ENCODE measurements around the gene NLGN1.
"Not testable (repeated sequence)": the region's sequence is repeated elsewhere in the genome, so short reads cannot be mapped to it uniquely, and the experiment has no call there.

The NLGN1 gene

GRCh38 chr3:173430576-173430975, 33.0 kb downstream of the NLGN1 start:
- no peak for FAIRE-seq

DNA sequence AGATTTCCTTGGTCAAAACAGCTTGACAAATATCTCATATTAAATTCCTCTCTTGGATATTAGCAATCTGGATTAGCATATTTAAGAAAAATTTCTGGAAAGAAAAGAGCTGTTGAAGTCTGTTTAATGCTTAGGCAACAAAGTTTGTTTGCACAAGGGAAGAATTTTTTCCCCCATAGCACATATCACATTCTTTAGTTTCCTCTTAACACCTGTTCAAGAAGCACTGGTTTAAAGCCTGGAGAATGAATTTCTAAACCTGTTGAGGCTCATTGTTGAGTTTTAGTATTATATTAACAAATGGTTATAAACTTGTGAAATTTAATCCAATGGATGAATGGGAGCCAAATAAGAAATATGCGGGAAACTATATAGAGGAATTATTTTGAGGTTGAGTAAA, 41.5 kb downstream of the NLGN1 start:
- no peak for FAIRE-seq

GRCh38 chr3:173440514-173440913, 43.0 kb downstream of the NLGN1 start:
- FAIRE-seq: no peak

DNA sequence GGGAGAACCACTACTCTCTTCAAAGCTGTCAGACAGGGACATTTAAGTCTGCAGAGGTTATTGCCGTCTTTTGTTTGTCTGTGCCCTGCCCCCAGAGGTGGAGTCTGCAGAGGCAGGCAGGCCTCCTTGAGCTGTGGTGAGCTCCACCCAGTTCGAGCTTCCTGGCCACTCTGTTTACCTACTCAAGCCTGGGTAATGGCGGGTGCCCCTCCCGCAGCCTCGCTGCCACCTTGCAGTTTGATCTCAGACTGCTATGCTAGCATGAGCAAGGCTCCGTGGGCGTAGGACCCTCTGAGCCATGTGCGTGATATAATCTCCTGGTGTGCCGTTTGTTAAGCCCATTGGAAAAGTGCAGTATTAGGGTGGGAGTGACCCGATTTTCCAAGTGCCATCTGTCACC, 54.0 kb downstream of the NLGN1 start:
- FAIRE-seq: not testable (repeated sequence)

DNA sequence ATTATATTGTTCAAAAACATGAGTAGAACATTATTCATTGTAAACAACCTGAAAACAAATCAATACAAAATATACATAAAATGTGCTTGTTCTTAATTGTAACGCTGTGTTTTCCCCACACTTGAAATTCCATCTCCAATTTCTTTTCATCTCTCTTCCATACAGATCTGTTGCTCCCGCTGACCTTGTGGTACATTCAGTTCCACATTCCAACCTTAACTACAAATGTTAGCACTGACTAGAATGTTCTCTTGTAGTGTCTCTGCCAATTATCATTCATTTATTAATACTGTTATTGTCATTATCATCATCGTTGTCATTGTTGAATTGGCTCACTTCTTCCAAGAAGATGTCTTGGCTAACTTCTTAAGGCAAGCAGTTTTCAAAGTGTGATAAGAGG, 65.7 kb downstream of the NLGN1 start:
- FAIRE-seq: no peak

DNA sequence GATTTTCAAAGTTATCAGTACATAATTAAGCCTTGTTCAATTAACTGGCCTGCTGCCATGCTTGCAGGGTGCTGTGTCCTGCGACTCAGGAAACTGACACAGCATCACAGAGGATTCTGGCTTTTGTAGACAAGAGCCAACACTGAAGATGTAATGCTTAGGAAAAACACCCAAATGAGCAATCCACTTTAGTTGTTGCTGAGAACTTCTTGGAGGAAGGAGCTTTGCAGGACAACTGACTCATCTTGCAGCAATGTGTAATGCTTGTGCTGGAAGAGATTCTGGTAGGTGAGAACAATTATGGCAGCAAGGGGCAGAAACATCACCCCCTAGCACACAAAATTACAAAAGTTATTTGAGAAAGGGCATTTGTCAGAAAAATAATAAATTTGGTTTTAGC, 67.6 kb downstream of the NLGN1 start:
- no peak for FAIRE-seq

DNA sequence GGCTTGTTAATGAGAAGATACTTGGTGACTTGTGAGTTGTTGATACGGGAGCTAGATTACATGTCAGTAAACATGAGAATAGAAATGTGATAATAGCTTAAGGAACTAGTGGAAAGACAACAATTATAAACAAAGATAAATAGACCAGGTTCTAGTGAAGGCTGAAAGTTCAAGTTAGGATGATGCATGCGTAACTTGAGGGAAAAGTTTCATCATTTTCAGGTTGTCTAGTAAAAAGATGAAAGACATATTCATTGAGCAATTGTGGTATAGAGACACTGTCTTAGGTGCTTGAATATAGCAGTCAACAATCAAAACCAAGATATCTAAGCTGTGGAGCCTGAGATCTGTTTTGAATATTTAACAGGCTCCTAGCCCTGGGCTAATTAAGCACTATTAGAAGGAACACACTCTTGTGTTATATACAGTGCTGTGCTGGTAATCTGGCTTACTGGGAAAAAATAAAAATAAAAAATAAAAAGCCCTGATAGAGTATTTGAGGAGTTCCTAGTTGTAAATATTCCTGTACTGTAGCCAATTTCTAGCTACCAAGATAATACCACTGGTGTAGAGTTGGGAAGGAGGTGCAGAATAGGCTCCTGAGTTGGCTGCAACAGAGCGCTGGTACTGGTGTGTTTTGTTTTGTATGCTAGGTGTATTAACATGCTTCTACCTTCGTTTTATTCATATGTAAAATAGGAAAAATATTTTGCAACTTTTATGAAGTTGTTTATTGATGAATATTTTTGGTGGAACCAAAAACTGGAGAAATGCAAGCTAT, 68.5 kb downstream of the NLGN1 start:
- FAIRE-seq: no peak

GRCh38 chr3:173467501-173467900, 70.0 kb downstream of the NLGN1 start:
- no peak for FAIRE-seq

DNA sequence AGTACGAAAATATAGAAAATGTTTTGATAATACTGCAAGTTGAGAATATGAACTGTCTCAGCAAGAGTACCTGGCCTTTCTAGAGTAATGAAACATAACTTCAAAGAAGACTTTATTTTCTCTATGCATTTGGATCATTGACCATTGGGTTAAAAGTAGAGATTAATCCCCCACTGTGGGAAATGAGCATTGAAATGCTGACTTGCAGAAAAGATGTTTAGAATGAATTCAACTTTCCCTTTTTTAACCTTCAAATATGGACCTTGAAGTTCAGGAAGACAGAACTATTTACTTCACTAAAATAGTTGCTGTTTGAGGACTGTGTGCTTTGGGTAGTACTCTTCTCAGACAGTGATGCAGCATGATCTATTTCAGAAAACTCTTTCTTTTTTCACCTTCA, 75.7 kb downstream of the NLGN1 start:
- no peak for FAIRE-seq

- no peak for FAIRE-seq
Measured at GRCh38 chr3:173479301-173479700, 81.8 kb downstream of the NLGN1 start.

GRCh38 chr3:173501931-173502489, 104.5 kb downstream of the NLGN1 start:
- no peak for FAIRE-seq

- peak; percentile 68 for FAIRE-seq
Measured at GRCh38 chr3:173502983-173503568, 105.5 kb downstream of the NLGN1 start.

- no peak for FAIRE-seq
Measured at GRCh38 chr3:173510565-173510964, 113.0 kb downstream of the NLGN1 start.

- no peak for FAIRE-seq
Measured at GRCh38 chr3:173513123-173513522, 115.6 kb downstream of the NLGN1 start.

- no peak for FAIRE-seq
Measured at GRCh38 chr3:173529062-173529711, 131.6 kb downstream of the NLGN1 start.

- FAIRE-seq: no peak
Measured at GRCh38 chr3:173531602-173532001, 134.1 kb downstream of the NLGN1 start.

GRCh38 chr3:173538410-173538809, 140.9 kb downstream of the NLGN1 start:
- FAIRE-seq: no peak

GRCh38 chr3:173545590-173545989, 148.0 kb downstream of the NLGN1 start:
- not testable (repeated sequence) for FAIRE-seq

GRCh38 chr3:173547070-173547469, 149.5 kb downstream of the NLGN1 start:
- FAIRE-seq: no peak

- no peak for FAIRE-seq
Measured at GRCh38 chr3:173548261-173548660, 150.7 kb downstream of the NLGN1 start.

DNA sequence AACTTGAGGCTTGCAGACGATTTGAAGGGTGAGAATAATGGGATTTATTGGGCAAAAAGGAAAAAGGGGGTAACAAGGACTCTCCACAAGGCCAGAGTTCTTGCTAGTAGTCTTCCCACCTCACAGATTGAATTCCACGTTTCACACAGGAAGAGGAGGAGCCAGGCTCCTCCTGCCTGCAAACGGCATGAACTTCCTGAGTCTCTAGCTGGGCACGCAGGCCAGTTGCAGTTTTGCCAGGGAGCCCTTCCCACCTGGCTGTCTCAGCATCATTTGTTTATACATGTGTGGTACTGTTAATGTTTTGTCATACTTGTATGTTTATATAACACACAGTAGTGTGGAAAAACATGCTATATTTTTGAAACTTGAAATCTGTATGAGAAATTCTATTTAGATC, 155.0 kb downstream of the NLGN1 start:
- no peak for FAIRE-seq

DNA sequence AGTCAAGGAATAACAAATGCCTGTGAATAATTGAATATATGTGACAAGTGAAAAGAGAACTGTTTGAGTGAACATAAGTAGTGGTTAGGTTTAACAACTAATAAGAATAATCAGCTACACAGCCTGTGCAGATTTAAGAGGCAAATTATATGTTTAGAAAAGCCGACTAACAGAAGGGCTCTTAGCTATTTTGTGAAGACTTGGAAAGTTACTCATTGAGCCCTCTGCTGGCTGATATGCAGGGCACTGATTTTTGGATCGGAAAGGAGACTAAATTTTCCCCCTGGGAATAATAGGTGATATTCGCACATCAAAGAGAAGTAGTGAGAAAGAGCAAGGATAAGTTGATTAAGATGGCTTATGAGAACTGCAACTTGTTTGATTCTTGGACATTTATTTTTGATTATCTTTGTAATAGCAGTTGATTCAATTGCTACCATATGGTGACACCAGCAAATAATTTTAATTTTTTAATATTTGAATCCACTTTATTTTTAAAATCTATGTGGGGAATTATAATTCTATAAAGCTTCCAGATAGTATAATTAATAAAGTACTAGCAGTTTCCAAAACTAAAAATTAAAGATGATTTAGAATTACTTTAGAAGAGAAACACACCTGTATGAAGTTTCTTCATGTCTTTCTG, 156.2 kb downstream of the NLGN1 start:
- peak; percentile 18 for FAIRE-seq

- FAIRE-seq: no peak
Measured at GRCh38 chr3:173556546-173556945, 159.0 kb downstream of the NLGN1 start.

Data from endometrium (tissue), 2 donors.